Activated naive CD8-positive, alpha-beta T cell (primary cell): ENCODE measurements around the gene KAT2B.
A peak's percentile ranks its signal among the peaks of the same experiment; 100 is the strongest.
"Not testable (repeated sequence)": the region's sequence is repeated elsewhere in the genome, so short reads cannot be mapped to it uniquely, and the experiment has no call there.

ENCODE experiments used
- H3K27ac Mint-ChIP-seq: one replicate; pipeline ENCODE4 v1.8.0; 2021; ENCODE audit warnings: mixed read lengths
- H3K27me3 Mint-ChIP-seq: one replicate; pipeline ENCODE4 v1.8.0; 2021; ENCODE audit warnings: mixed read lengths
- H3K36me3 Mint-ChIP-seq: one replicate; pipeline ENCODE4 v1.8.0; 2021; ENCODE audit warnings: mixed read lengths
- H3K4me1 Mint-ChIP-seq: one replicate; pipeline ENCODE4 v1.8.0; 2021; ENCODE audit warnings: low read depth, mixed read lengths
- H3K4me3 Mint-ChIP-seq: one replicate; pipeline ENCODE4 v1.8.0; 2021; ENCODE audit warnings: mild to moderate bottlenecking, mixed read lengths
- H3K9me3 Mint-ChIP-seq: one replicate; pipeline ENCODE4 v1.8.0; 2021; ENCODE audit warnings: low read depth, mixed read lengths

The KAT2B gene

GRCh38 chr3:20039765-20040547 lies at the start of gene KAT2B:
TSS of gene KAT2B (plus strand) at chr3:20040446. CDS start at chr3:20040478, 32 bp downstream.
- peak within 1 kb of the TSS; percentile 92 for H3K4me3 Mint-ChIP-seq
- peak within 1 kb of the TSS; percentile 89 for H3K27ac Mint-ChIP-seq
- H3K4me1 Mint-ChIP-seq: peaks cover 55% of the 10 kb centered on the region
- H3K27me3 Mint-ChIP-seq: no peaks in the 10 kb centered on the region
- no peaks in the 10 kb centered on the region for H3K36me3 Mint-ChIP-seq
- H3K9me3 Mint-ChIP-seq: no peaks in the 10 kb centered on the region

GRCh38 chr3:19994796-19995195 lies 45.5 kb upstream of the KAT2B start:
- Mint-ChIP-seq H3K9me3 (peaks cover 5% of the 10 kb centered on the region), H3K27me3 (no peaks in the 10 kb centered on the region), H3K27ac (no peak overlapping the region), H3K36me3 (peaks cover 7% of the 10 kb centered on the region), H3K4me1 (no peaks in the 10 kb centered on the region), H3K4me3 (no peak overlapping the region)

GRCh38 chr3:19997502-19997901 lies 42.7 kb upstream of the KAT2B start:
- Mint-ChIP-seq H3K4me1 (no peaks in the 10 kb centered on the region), H3K36me3 (peaks cover 7% of the 10 kb centered on the region), H3K4me3 (no peak overlapping the region), H3K27ac (no peak overlapping the region), H3K9me3 (peaks cover 5% of the 10 kb centered on the region), H3K27me3 (no peaks in the 10 kb centered on the region)

- peaks cover 5% of the 10 kb centered on the region for H3K36me3 Mint-ChIP-seq
- peaks cover 5% of the 10 kb centered on the region for H3K9me3 Mint-ChIP-seq
- H3K27ac Mint-ChIP-seq: no peak overlapping the region
- H3K4me1 Mint-ChIP-seq: no peaks in the 10 kb centered on the region
- H3K27me3 Mint-ChIP-seq: no peaks in the 10 kb centered on the region
- H3K4me3 Mint-ChIP-seq: no peak overlapping the region
Observed at GRCh38 chr3:20001932-20002331, 38.3 kb upstream of the KAT2B start.

- Mint-ChIP-seq H3K4me1 (no peaks in the 10 kb centered on the region), H3K9me3 (no peaks in the 10 kb centered on the region), H3K36me3 (no peaks in the 10 kb centered on the region), H3K27me3 (no peaks in the 10 kb centered on the region), H3K27ac (no peak overlapping the region), H3K4me3 (no peak overlapping the region)
Observed at GRCh38 chr3:20007960-20008359, 32.3 kb upstream of the KAT2B start.

- Mint-ChIP-seq H3K4me1 (no peaks in the 10 kb centered on the region), H3K4me3 (no peak overlapping the region), H3K27ac (no peak overlapping the region), H3K27me3 (no peaks in the 10 kb centered on the region), H3K36me3 (no peaks in the 10 kb centered on the region), H3K9me3 (no peaks in the 10 kb centered on the region)
Observed at GRCh38 chr3:20008646-20009045, 31.6 kb upstream of the KAT2B start.

GRCh38 chr3:20012164-20012563 lies 28.1 kb upstream of the KAT2B start, which contains the start of gene PP2D1:
TSS of gene PP2D1 (minus strand) at chr3:20012264. CDS start at chr3:20012072, 192 bp downstream.
- H3K36me3 Mint-ChIP-seq: no peaks in the 10 kb centered on the region
- no peaks in the 10 kb centered on the region for H3K9me3 Mint-ChIP-seq
- peaks cover 2% of the 10 kb centered on the region for H3K27me3 Mint-ChIP-seq
- H3K27ac Mint-ChIP-seq: no peak within 1 kb of the TSS
- no peak within 1 kb of the TSS for H3K4me3 Mint-ChIP-seq
- H3K4me1 Mint-ChIP-seq: no peaks in the 10 kb centered on the region

GRCh38 chr3:20013396-20013795 lies 26.9 kb upstream of the KAT2B start:
- Mint-ChIP-seq H3K4me1 (no peaks in the 10 kb centered on the region), H3K27ac (no peak overlapping the region), H3K27me3 (peaks cover 2% of the 10 kb centered on the region), H3K36me3 (no peaks in the 10 kb centered on the region), H3K9me3 (no peaks in the 10 kb centered on the region), H3K4me3 (no peak overlapping the region)

- no peak overlapping the region for H3K4me3 Mint-ChIP-seq
- peaks cover 2% of the 10 kb centered on the region for H3K27me3 Mint-ChIP-seq
- H3K9me3 Mint-ChIP-seq: no peaks in the 10 kb centered on the region
- H3K4me1 Mint-ChIP-seq: no peaks in the 10 kb centered on the region
- no peaks in the 10 kb centered on the region for H3K36me3 Mint-ChIP-seq
- no peak overlapping the region for H3K27ac Mint-ChIP-seq
Observed at GRCh38 chr3:20015525-20015924, 24.7 kb upstream of the KAT2B start.

- H3K27me3 Mint-ChIP-seq, H3K27ac Mint-ChIP-seq, H3K9me3 Mint-ChIP-seq, H3K4me3 Mint-ChIP-seq, H3K36me3 Mint-ChIP-seq, H3K4me1 Mint-ChIP-seq: not testable (repeated sequence)
Observed at GRCh38 chr3:20016076-20016475, 24.2 kb upstream of the KAT2B start.

GRCh38 chr3:20022954-20023622 lies 17.2 kb upstream of the KAT2B start:
- peaks cover 4% of the 10 kb centered on the region for H3K4me1 Mint-ChIP-seq
- H3K4me3 Mint-ChIP-seq: no peak overlapping the region
- no peaks in the 10 kb centered on the region for H3K9me3 Mint-ChIP-seq
- H3K27ac Mint-ChIP-seq: no peak overlapping the region
- no peaks in the 10 kb centered on the region for H3K27me3 Mint-ChIP-seq
- no peaks in the 10 kb centered on the region for H3K36me3 Mint-ChIP-seq

- H3K4me1 Mint-ChIP-seq: peaks cover 4% of the 10 kb centered on the region
- H3K36me3 Mint-ChIP-seq: no peaks in the 10 kb centered on the region
- H3K9me3 Mint-ChIP-seq: no peaks in the 10 kb centered on the region
- no peak overlapping the region for H3K27ac Mint-ChIP-seq
- no peak overlapping the region for H3K4me3 Mint-ChIP-seq
- no peaks in the 10 kb centered on the region for H3K27me3 Mint-ChIP-seq
Observed at GRCh38 chr3:20023623-20024405, 16.4 kb upstream of the KAT2B start.

GRCh38 chr3:20027136-20027535 lies 13.1 kb upstream of the KAT2B start:
- H3K4me1 Mint-ChIP-seq: peaks cover 4% of the 10 kb centered on the region
- H3K4me3 Mint-ChIP-seq: no peak overlapping the region
- no peaks in the 10 kb centered on the region for H3K9me3 Mint-ChIP-seq
- H3K27me3 Mint-ChIP-seq: no peaks in the 10 kb centered on the region
- no peaks in the 10 kb centered on the region for H3K36me3 Mint-ChIP-seq
- no peak overlapping the region for H3K27ac Mint-ChIP-seq

- Mint-ChIP-seq H3K4me3 (no peak overlapping the region), H3K27me3 (no peaks in the 10 kb centered on the region), H3K36me3 (no peaks in the 10 kb centered on the region)
Observed at GRCh38 chr3:20028905-20029331, 11.3 kb upstream of the KAT2B start.

GRCh38 chr3:20031939-20032338 lies 8.3 kb upstream of the KAT2B start:
- not testable (repeated sequence) for H3K4me3 Mint-ChIP-seq, H3K36me3 Mint-ChIP-seq, H3K4me1 Mint-ChIP-seq, H3K27me3 Mint-ChIP-seq, H3K27ac Mint-ChIP-seq, H3K9me3 Mint-ChIP-seq

More at GRCh38 chr3:20028905-20029331, 11.3 kb upstream of the KAT2B start:
- no peaks in the 10 kb centered on the region for H3K9me3 Mint-ChIP-seq
- H3K4me1 Mint-ChIP-seq: peaks cover 2% of the 10 kb centered on the region
- H3K27ac Mint-ChIP-seq: no peak overlapping the region
